Esophagus squamous epithelium (tissue), 4 donors: ENCODE measurements around the gene SELENOM.

Experiments
- POLR2A ChIP-seq, 4 donors: fragments of 450-650 bp; IDR thresholded peaks; one replicate each; pipeline ENCODE4 v1.6.1; 2017; ENCODE audit warnings: antibody characterized with exemption in 4 of 4, mild to moderate bottlenecking in 4 of 4, moderate library complexity in 3 of 4
- TF ChIP-seq, protein P1 (sequence below), 6 experiments: fragments of 450-650 bp in 4 of 6; fragments of 200-600 bp in 2 of 6; sonication (generic) in 2 of 6; IDR thresholded peaks; one replicate each; pipeline ENCODE4 v1.5.1; 2016 to 2019; ENCODE audit warnings: antibody characterized with exemption in 6 of 6, mild to moderate bottlenecking in 4 of 6, moderate library complexity in 4 of 6

DNA sequence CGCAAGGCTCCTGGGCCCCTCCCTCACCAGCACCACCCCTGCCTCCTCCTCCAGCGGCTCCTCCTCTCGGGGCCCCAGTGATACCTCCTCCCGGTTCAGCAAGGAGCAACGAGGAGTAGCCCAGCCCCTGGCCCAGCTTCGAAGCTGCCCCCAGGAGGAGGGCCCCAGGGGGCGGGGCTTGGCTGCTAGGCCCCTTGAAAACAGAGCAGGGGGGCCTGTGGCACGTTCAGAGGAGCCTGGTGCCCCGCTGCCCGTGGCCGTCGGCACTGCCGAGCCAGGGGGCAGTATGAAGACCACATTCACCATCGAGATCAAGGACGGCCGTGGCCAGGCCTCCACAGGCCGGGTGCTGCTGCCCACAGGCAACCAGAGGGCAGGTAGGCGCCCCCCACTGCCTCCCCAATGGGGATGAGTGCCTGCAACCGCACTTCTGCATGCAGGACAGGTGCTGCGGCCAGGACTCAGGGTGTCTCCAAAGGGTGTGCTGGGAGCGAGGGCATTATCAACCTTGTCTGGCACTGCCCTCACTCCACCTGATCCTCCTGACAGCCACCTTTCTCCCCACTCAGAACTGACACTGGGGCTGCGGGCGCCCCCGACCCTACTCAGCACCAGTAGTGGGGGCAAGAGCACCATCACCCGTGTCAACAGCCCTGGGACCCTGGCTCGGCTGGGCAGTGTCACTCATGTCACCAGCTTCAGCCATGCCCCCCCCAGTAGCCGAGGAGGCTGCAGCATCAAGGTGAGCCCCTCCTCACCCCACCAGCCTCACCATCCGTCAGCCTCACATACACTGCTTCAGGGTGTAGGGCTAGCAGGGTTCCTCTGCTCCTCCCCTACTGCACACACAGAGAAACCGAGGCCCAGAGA, 16.0 kb downstream of the SELENOM start:
- TF ChIP-seq, protein P1, sequence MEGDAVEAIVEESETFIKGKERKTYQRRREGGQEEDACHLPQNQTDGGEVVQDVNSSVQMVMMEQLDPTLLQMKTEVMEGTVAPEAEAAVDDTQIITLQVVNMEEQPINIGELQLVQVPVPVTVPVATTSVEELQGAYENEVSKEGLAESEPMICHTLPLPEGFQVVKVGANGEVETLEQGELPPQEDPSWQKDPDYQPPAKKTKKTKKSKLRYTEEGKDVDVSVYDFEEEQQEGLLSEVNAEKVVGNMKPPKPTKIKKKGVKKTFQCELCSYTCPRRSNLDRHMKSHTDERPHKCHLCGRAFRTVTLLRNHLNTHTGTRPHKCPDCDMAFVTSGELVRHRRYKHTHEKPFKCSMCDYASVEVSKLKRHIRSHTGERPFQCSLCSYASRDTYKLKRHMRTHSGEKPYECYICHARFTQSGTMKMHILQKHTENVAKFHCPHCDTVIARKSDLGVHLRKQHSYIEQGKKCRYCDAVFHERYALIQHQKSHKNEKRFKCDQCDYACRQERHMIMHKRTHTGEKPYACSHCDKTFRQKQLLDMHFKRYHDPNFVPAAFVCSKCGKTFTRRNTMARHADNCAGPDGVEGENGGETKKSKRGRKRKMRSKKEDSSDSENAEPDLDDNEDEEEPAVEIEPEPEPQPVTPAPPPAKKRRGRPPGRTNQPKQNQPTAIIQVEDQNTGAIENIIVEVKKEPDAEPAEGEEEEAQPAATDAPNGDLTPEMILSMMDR (IDR thresholded peaks at IDR 0.05) = no peak
- TF ChIP-seq POLR2A (IDR thresholded peaks at IDR 0.05) = peak in 2 of 4 donors; percentile 53 to 68
